Measurements from ENCODE around the gene UCN2.

GRCh38 chr3:48585411-48585810, 21.8 kb upstream of the UCN2 start:
- no peak for TF ChIP-seq POLR2A (IDR thresholded peaks at IDR 0.05)
- TF ChIP-seq POLR2AphosphoS5 (IDR thresholded peaks at IDR 0.05) = no peak
- TF ChIP-seq CTCF (IDR thresholded peaks at IDR 0.05) = no peak
